Caki2 (cell line): ENCODE results near the gene CDKN2AIPNL. TPM values are rescaled to one million over a fixed set of nuclear protein-coding genes. Genes with fewer than 3 reads are reported as not detected.

Source experiments
- DNase-seq: peaks from one replicate; pipeline ENCODE4 v3.0.0-alpha.2; 2015; ENCODE audit warnings: low read depth
- in situ Hi-C: cut with HindIII; loops from 2 replicates; pipeline ENCODE4 v1.10.0; 2016; ENCODE audit warnings: low sequenced_read_pairs, low pct_unique_long_range_greater_than_20kb, mixed read lengths
- total RNA-seq: library from RNA; depleted of rRNA; stranded (reverse); fragments of >200 nt; shearing (Covaris generic); gene quantifications from 2 replicates; pipeline ENCODE4 v1.2.3, GENCODE V29; 2014; ENCODE audit warnings: low replicate concordance; rRNA removed

The CDKN2AIPNL gene
- 62.5 and 74.1 TPM in 2 replicates for total RNA-seq

- DNase-seq: peak; percentile 73
- in situ Hi-C loops: no loop called here
These were observed at the start of gene CDKN2AIPNL for GRCh38 chr5:134411546-134412266. TSS of gene CDKN2AIPNL (minus strand) at chr5:134411881. CDS start at chr5:134411854, 27 bp downstream.

GRCh38 chr5:134460551-134460950 is 48.9 kb upstream of the CDKN2AIPNL start:
- in situ Hi-C loops: no loop called here
- DNase-seq: no peak

- no peak for DNase-seq
- in situ Hi-C loops: no loop called here
These were observed 47.8 kb upstream of the CDKN2AIPNL start for GRCh38 chr5:134459491-134459890.

GRCh38 chr5:134459010-134459403 is 47.3 kb upstream of the CDKN2AIPNL start:
- DNase-seq: no peak
- in situ Hi-C loops: no loop called here

GRCh38 chr5:134458234-134459009 is 46.7 kb upstream of the CDKN2AIPNL start:
- in situ Hi-C loops: no loop called here
- no peak for DNase-seq

GRCh38 chr5:134457801-134458200 is 46.1 kb upstream of the CDKN2AIPNL start:
- no peak for DNase-seq
- in situ Hi-C loops: no loop called here

GRCh38 chr5:134456825-134457224 is 45.1 kb upstream of the CDKN2AIPNL start:
- in situ Hi-C loops: no loop called here

GRCh38 chr5:134455466-134455865 is 43.8 kb upstream of the CDKN2AIPNL start:
- DNase-seq: no peak
- in situ Hi-C loops: no loop called here

More at GRCh38 chr5:134456825-134457224, 45.1 kb upstream of the CDKN2AIPNL start:
- DNase-seq: no peak

- in situ Hi-C loops: no loop called here
- DNase-seq: no peak
These were observed 41.3 kb upstream of the CDKN2AIPNL start for GRCh38 chr5:134453016-134453415.

GRCh38 chr5:134451936-134452505 is 40.3 kb upstream of the CDKN2AIPNL start:
- in situ Hi-C loops: no loop called here
- DNase-seq: peak; percentile 42

- in situ Hi-C loops: no loop called here
- DNase-seq: no peak
These were observed 39.7 kb upstream of the CDKN2AIPNL start for GRCh38 chr5:134451225-134451935.

- no peak for DNase-seq
- in situ Hi-C loops: no loop called here
These were observed 38.7 kb upstream of the CDKN2AIPNL start for GRCh38 chr5:134450374-134450773.

GRCh38 chr5:134449167-134449566 is 37.5 kb upstream of the CDKN2AIPNL start:
- in situ Hi-C loops: no loop called here
- DNase-seq: no peak

GRCh38 chr5:134447815-134448520 is 36.3 kb upstream of the CDKN2AIPNL start:
- DNase-seq: no peak
- in situ Hi-C loops: no loop called here

GRCh38 chr5:134446938-134447337 is 35.3 kb upstream of the CDKN2AIPNL start:
- in situ Hi-C loops: no loop called here
- peak; percentile 24 for DNase-seq

GRCh38 chr5:134445856-134446818 is 34.5 kb upstream of the CDKN2AIPNL start:
- peak; percentile 14 for DNase-seq
- in situ Hi-C loops: no loop called here

- in situ Hi-C loops: no loop called here
- no peak for DNase-seq
These were observed 33.3 kb upstream of the CDKN2AIPNL start for GRCh38 chr5:134444941-134445471.
